NK-92 (cell line): ENCODE measurements around the gene SLC29A2.
"Not testable (repeated sequence)": the region's sequence is repeated elsewhere in the genome, so short reads cannot be mapped to it uniquely, and the experiment has no call there.

Experiments used
- DNase-seq: peaks from one replicate; lab custom pipeline; 2025; ENCODE audit not compliant: unreplicated experiment; lab: John Stamatoyannopoulos, UW

The SLC29A2 gene

DNA sequence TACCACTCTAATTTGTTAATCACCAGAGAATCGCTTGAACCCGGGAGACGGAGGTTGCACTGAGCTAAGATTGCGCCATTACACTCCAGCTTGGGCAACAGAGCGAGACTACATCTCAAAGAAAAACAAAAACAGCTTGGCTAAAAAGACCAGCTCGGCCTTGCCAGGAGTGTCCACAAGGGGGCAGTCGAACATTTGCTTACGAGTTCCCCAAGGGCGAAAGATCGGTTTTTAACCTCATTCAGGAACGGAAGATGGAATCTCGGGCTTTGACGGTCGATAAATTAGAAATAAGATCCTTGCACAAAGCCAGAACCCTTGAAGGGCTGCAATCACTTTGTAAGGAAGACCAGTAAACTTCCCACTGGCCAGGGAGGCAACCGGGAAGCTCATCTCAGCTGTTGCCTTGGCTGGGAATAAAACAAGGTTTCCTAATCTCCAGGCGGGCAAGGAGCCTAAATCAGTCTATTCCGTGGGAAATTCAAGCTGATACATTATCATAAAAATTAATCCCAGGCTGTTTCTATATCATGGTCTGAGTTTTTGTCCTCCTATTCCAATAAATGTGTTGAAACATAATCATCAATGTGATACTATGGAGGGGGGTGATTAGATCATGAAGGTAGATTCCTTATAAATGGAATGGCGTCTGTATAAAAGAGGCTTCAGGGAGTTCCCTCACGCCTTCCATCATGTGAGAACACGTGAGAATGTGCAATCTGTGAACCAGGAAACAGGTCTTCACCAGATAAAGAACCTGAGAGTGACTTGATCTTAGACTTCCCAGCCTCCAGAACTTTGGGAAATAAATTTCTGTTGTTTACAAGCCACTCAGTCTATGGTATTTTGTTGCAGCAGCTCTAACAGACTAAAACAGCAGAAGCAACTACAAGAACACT, 14.9 kb upstream of the SLC29A2 start:
- DNase-seq = no peak

GRCh38 chr11:66384316-66384715, 12.8 kb upstream of the SLC29A2 start:
- DNase-seq = not testable (repeated sequence)

DNA sequence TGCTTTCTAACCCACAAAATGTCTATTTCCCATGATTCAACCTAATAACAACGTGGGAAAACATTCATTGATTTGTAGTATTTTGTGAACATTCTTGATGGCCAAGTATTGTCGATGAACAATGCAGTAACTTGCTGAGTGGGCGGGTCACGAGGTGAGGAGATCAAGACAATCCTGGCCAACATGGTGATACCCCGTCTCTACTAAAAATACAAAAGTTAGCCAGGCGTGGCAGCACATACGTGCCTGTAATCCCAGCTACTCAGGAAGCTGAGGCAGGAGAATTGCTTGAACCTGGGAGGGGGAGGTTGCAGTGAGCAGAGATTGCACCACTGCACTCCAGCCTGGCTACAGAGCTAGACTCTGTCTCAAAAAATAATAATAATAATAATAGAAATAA, 8.7 kb upstream of the SLC29A2 start:
- not testable (repeated sequence) for DNase-seq

DNA sequence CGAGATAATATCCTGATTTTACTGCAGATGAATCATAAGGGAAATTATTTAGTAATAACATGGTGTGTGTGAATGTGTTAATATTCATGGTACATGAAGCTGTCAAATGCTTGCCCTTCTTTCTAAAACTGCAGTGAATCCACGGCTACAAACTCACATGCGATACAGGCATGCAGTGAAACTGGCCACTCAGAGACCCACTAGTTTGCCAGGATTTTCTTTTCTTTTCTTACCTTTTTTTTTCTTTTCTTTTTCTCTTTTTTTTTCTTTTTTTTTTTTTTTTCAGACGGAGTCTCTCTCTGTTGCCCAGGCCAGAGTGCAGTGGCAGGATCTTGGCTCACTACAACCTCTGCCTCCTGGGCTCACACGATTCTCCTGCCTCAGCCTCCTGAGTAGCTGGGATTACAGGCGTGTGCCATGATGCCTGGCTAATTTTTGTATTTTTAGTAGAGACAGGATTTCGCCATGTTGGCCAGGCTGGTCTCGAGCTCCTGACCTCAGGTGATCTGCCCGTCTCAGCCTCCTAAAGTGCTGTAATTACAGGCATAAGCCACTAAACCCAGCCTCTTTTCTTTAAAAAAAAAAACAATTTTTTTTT, 2.2 kb upstream of the SLC29A2 start:
- DNase-seq = not testable (repeated sequence)

GRCh38 chr11:66373265-66373664, 1.7 kb upstream of the SLC29A2 start:
- DNase-seq = no peak

DNA sequence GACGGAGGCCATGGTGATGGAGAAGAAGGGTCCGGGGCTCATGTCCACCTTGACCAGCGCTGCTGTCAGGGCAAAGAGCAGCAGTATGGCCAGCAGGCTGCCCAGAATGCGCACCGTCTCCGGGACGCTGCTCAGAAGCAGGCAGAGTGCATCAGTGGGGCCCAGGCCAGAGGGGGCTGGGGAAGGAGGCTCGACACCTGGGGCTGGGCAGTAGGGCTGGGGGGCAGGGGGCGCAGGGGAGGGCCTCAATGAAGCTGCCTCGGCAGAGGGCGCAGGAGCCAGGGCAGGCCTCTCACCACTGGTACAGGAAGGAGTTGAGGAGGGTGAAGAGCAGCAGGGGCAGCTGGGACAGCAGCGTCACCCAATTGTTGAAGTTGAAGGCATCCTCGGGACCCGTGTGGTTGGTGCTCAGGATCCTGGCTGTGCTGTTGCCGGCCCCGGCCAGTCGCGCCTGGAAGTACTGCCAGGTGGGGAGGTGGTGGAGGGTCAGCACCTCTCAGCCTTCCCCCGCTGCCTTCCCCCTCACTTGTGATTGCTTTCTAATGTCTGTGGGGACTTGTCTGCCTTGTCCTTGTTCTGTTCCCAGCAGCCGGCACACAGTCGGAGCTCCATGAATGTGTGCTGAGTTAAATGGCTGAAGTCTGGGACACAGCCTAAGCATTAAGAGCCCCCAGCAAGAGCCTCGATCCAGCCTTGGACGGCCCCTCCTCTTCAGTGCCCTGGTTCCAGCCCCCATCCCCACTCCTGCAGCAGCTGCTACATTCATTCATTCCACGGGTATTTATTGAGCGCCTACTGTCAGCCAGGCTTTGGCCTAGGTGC, 2.3 kb downstream of the SLC29A2 start:
- DNase-seq = no peak

DNA sequence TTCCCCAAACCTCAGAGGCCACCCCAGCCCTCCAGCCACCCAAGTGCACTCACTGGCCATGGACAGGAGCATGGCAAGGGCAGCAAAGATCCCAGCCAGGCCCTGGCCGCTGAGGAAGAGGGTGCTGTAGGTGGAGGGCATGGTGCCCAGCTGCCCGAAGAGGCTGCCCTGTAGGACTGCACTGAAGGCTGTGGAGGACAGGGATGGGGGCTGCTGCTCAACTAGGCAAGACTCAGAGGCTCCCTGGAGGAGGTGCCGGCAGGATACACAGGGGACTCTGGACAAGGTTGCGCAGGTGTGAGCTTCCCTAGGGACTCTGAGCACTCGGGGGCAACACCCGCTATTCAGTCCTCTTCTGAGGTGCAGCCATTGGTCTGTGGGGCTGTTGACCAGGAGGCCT, 3.1 kb downstream of the SLC29A2 start:
- DNase-seq = no peak

- DNase-seq = no peak
These were observed 3.8 kb downstream of the SLC29A2 start for GRCh38 chr11:66367561-66368312.

DNA sequence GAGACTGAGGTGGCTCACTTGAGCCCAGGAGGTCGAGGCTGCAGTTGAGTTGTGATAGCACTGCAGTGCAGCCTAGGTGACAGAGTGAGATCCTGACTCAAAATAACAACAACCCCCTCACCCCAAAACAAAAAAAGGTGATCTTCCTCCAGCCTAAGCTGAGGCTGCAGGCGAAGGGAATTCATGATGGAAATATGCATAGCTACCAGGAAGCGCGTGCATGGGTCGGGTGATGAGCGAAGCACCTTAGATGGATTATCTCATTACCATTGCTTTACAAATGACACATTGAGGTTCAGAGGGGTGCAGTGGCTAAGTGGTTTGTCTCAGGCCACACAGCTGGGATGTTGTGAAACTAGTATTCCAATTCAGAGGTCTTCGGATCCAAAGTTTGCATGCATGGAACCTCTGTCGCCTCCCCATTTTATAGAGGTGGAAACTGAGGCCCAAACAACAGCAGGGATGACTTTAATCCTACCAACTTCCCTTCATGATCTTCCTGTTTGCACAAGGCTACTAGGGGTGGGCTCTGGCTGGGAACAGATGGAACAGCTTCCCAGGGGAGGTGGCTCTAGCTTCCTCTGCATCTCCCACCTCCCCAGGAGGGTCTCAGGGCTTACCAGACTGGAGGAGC, 4.6 kb downstream of the SLC29A2 start:
- DNase-seq = no peak

- DNase-seq = no peak
These were observed 5.6 kb downstream of the SLC29A2 start for GRCh38 chr11:66365711-66366619.

DNA sequence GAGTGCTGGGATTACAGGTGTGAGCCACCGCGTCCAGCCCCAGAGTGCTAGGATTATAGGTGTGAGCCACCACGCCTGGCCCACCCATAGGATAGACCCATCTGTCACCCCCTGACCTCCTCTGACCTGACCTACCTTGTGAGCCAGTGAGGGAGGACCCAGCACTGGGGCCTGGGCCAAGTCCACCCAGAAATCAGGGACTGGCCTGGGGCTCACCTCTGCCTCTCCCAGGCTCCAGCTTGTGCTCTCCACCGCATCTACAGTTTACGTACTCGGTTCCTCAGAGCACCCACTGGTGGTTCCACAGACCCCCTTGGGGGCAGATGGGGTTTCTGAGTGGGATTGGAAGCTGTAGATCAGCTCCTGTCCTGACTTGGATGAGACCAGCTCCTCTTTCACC, 6.4 kb downstream of the SLC29A2 start:
- no peak for DNase-seq

GRCh38 chr11:66363805-66364535, 7.6 kb downstream of the SLC29A2 start:
- no peak for DNase-seq

DNA sequence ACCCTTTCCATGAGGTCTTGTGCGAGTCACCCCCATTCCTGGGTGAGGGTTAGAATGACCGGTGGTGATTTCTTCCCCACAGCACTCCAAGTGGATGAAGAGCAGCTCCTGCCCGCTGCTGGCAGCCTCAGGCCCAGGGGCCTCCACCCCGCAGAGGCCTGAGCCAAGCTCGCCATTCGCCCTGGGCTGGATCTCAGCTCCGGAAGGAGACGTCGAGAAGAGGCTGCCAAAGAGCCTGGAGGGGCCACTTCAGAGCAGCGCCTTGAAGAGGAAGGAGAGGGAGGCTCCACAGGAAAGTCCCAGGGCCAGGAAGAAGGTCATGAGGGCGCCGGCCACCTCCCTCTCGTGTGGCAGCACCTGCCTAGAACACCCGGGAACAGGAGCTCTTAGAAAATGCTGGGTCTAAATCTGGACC, 8.4 kb downstream of the SLC29A2 start:
- no peak for DNase-seq

GRCh38 chr11:66362481-66363147, 8.9 kb downstream of the SLC29A2 start:
- no peak for DNase-seq

- no peak for DNase-seq
These were observed 10.0 kb downstream of the SLC29A2 start for GRCh38 chr11:66361502-66361941.

GRCh38 chr11:66360406-66361073, 11.0 kb downstream of the SLC29A2 start:
- no peak for DNase-seq

- no peak for DNase-seq
These were observed 11.9 kb downstream of the SLC29A2 start for GRCh38 chr11:66359662-66360087.
